ENCODE results near the gene VGLL4. TPM values are rescaled to one million over a fixed set of nuclear protein-coding genes. Genes with fewer than 3 reads are reported as not detected.

Gene VGLL4
- total RNA-seq, 2 donors from 2014 or later, result 87.2 to 203 TPM

- no peaks in the 10 kb centered on the region for H3K27me3 ChIP-seq (replicated peaks; ENCODE audit: insufficient read depth)
- intact Hi-C loops (cut with DNase I), result no loop called here
- 7% methylated on average over 9 of the region's 9 CpGs for WGBS
- H3K36me3 ChIP-seq, result no peaks in the 10 kb centered on the region
- H3K9me3 ChIP-seq, result no peaks in the 10 kb centered on the region
- H3K27ac ChIP-seq, result peak overlapping the region; percentile 61 to 64
- peak; percentile 76 for TF ChIP-seq POLR2AphosphoS5 (IDR thresholded peaks at IDR 0.05)
- no peak for TF ChIP-seq POLR2A (IDR thresholded peaks at IDR 0.05)
- peak in 1 of 4 experiments; percentile 10 for TF ChIP-seq CTCF (IDR thresholded peaks at IDR 0.05)
- H3K4me3 ChIP-seq, result no peak overlapping the region
- peak; percentile 53 for DNase-seq (ENCODE audit: low spot score)
- peaks cover 13% of the 10 kb centered on the region for H3K4me1 ChIP-seq (replicated peaks)
These were observed 134.3 kb downstream of the VGLL4 start for GRCh38 chr3:11509173-11510000.

- Histone ChIP-seq H3K4me1 (replicated peaks) (peaks cover 13% of the 10 kb centered on the region), H3K36me3 (no peaks in the 10 kb centered on the region), H3K9me3 (no peaks in the 10 kb centered on the region), H3K27ac (peak overlapping the region; percentile 61 to 64), H3K27me3 (replicated peaks; ENCODE audit: insufficient read depth) (no peaks in the 10 kb centered on the region), H3K4me3 (no peak overlapping the region)
- TF ChIP-seq CTCF (IDR thresholded peaks at IDR 0.05) (no peak), POLR2AphosphoS5 (IDR thresholded peaks at IDR 0.05) (no peak), POLR2A (IDR thresholded peaks at IDR 0.05) (no peak)
- intact Hi-C loops (cut with DNase I), result no loop called here
- 67% methylated on average over 5 of the region's 5 CpGs for WGBS
- no peak for DNase-seq (ENCODE audit: low spot score)
These were observed 135.2 kb downstream of the VGLL4 start for GRCh38 chr3:11508346-11509172.

- Histone ChIP-seq H3K9me3 (no peaks in the 10 kb centered on the region), H3K36me3 (no peaks in the 10 kb centered on the region), H3K4me1 (replicated peaks) (peaks cover 13% of the 10 kb centered on the region), H3K27me3 (replicated peaks; ENCODE audit: insufficient read depth) (no peaks in the 10 kb centered on the region), H3K4me3 (no peak overlapping the region), H3K27ac (no peak overlapping the region)
- no peak for TF ChIP-seq POLR2AphosphoS5 (IDR thresholded peaks at IDR 0.05)
- no peak for TF ChIP-seq CTCF (IDR thresholded peaks at IDR 0.05)
- TF ChIP-seq POLR2A (IDR thresholded peaks at IDR 0.05), result no peak
- DNase-seq (ENCODE audit: low spot score), result no peak
- intact Hi-C loops (cut with DNase I), result no loop called here
These were observed 136.0 kb downstream of the VGLL4 start for GRCh38 chr3:11507719-11508118.

Small RNAs within 50 kb of the gene (small RNA-seq; reads per million reads assigned to genes)
- gene AC022001.1, result 0 reads per million in 2 donors

Other genes with a start within 250 kb of the VGLL4 start
- gene TAMM41, start 203.0 kb upstream of the VGLL4 start, total RNA-seq, result 10 to 100 TPM; 11.2 to 18.8 TPM

Data from prostate gland (tissue), 2 donors.